GM15510 (cell line): ENCODE results near the gene PDZD2.

Source experiments
- POLR2A ChIP-seq: IDR thresholded peaks from 3 replicates; pipeline ENCODE4 v1.6.1; 2011; ENCODE audit warnings: borderline replicate concordance; ENCODE audit not compliant: insufficient read length; ENCODE audit errors: extremely low read depth

PDZD2 gene

GRCh38 chr5:31911291-31912265 lies 272.6 kb downstream of the PDZD2 start:
- no peak for TF ChIP-seq POLR2A

- no peak for TF ChIP-seq POLR2A
Measured at GRCh38 chr5:31913808-31914207, 274.9 kb downstream of the PDZD2 start.

- TF ChIP-seq POLR2A: no peak
Measured at GRCh38 chr5:31916327-31916726, 277.4 kb downstream of the PDZD2 start.

- no peak for TF ChIP-seq POLR2A
Measured at GRCh38 chr5:31918739-31919138, 279.8 kb downstream of the PDZD2 start.

GRCh38 chr5:31921852-31922305 lies 282.9 kb downstream of the PDZD2 start:
- no peak for TF ChIP-seq POLR2A

GRCh38 chr5:31924005-31924404 lies 285.1 kb downstream of the PDZD2 start:
- TF ChIP-seq POLR2A: no peak

- no peak for TF ChIP-seq POLR2A
Measured at GRCh38 chr5:31931874-31932273, 292.9 kb downstream of the PDZD2 start.

- no peak for TF ChIP-seq POLR2A
Measured at GRCh38 chr5:31934156-31934555, 295.2 kb downstream of the PDZD2 start.

- TF ChIP-seq POLR2A: no peak
Measured at GRCh38 chr5:31935496-31936369, 296.8 kb downstream of the PDZD2 start.

GRCh38 chr5:31936683-31937082 lies 297.8 kb downstream of the PDZD2 start:
- TF ChIP-seq POLR2A: no peak

- no peak for TF ChIP-seq POLR2A
Measured at GRCh38 chr5:31937226-31937625, 298.3 kb downstream of the PDZD2 start.

- TF ChIP-seq POLR2A: no peak
Measured at GRCh38 chr5:31937703-31938102, 298.8 kb downstream of the PDZD2 start.

GRCh38 chr5:31939151-31939550 lies 300.2 kb downstream of the PDZD2 start:
- TF ChIP-seq POLR2A: no peak

GRCh38 chr5:31941151-31941755 lies 302.3 kb downstream of the PDZD2 start:
- TF ChIP-seq POLR2A: no peak

- no peak for TF ChIP-seq POLR2A
Measured at GRCh38 chr5:31942546-31942945, 303.6 kb downstream of the PDZD2 start.
